Skeletal muscle satellite cell (primary cell): ENCODE measurements around the gene PKHD1.
"Not testable (repeated sequence)": the region's sequence is repeated elsewhere in the genome, so short reads cannot be mapped to it uniquely, and the experiment has no call there.

Experiments
- H3K27me3 ChIP-seq: 2 replicates; pipeline ENCODE4 v1.7.0; 2013; ENCODE audit warnings: low read length; ENCODE audit not compliant: control insufficient read depth, insufficient read depth
- H3K36me3 ChIP-seq: 2 replicates; pipeline ENCODE4 v1.7.0; 2013; ENCODE audit warnings: mild to moderate bottlenecking, control low read depth, low read length; ENCODE audit not compliant: insufficient read depth
- H3K4me1 ChIP-seq: 2 replicates; pipeline ENCODE4 v1.7.0; 2013; ENCODE audit warnings: low read length; ENCODE audit not compliant: control insufficient read depth, insufficient read depth
- H3K4me2 ChIP-seq: 2 replicates; pipeline ENCODE4 v1.7.0; 2013; ENCODE audit warnings: mild to moderate bottlenecking, low read length
- H3K4me3 ChIP-seq: 2 replicates; pipeline ENCODE4 v1.7.0; 2013; ENCODE audit warnings: low read length
- H3K9ac ChIP-seq: 2 replicates; pipeline ENCODE4 v1.7.0; 2013; ENCODE audit warnings: mild to moderate bottlenecking, low read depth, low read length, moderate library complexity
- H3K9me3 ChIP-seq: replicated peaks from 2 replicates; pipeline ENCODE4 v1.7.0; 2013; ENCODE audit warnings: mild to moderate bottlenecking, control low read depth, low read length

PKHD1 gene

GRCh38 chr6:51866867-51867266 is 220.5 kb downstream of the PKHD1 start:
- H3K4me1 ChIP-seq, result no peaks in the 10 kb centered on the region
- no peak overlapping the region for H3K4me2 ChIP-seq
- no peaks in the 10 kb centered on the region for H3K36me3 ChIP-seq
- no peak overlapping the region for H3K4me3 ChIP-seq
- no peaks in the 10 kb centered on the region for H3K27me3 ChIP-seq
- no peaks in the 10 kb centered on the region for H3K9me3 ChIP-seq
- no peak overlapping the region for H3K9ac ChIP-seq

- Histone ChIP-seq H3K4me3 (no peak overlapping the region), H3K4me2 (no peak overlapping the region), H3K27me3 (no peaks in the 10 kb centered on the region), H3K36me3 (no peaks in the 10 kb centered on the region), H3K9me3 (no peaks in the 10 kb centered on the region), H3K4me1 (no peaks in the 10 kb centered on the region), H3K9ac (no peak overlapping the region)
These were observed 221.4 kb downstream of the PKHD1 start for GRCh38 chr6:51865996-51866395.

DNA sequence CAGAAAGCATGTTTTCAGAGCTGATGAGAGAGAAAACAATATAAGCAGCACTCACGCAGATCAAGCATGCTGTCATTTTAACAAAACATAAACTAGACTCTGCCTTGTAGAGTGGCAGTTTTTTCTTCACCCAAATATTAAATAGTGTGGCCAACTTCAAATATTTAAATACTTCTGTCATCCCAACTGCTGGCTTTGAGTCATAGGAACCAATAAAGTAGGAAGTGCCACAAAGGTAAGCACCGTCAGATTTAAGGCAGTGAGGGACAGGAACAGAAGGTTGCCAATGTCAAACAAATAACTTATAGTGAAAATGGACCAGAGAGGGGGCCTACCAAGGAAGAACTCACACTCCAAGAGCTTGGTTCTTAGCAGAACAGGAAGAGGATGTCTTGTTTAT is 222.2 kb downstream of the PKHD1 start:
- Histone ChIP-seq H3K4me2 (no peak overlapping the region), H3K36me3 (no peaks in the 10 kb centered on the region), H3K4me1 (no peaks in the 10 kb centered on the region), H3K9ac (no peak overlapping the region), H3K4me3 (no peak overlapping the region), H3K9me3 (no peaks in the 10 kb centered on the region), H3K27me3 (no peaks in the 10 kb centered on the region)

DNA sequence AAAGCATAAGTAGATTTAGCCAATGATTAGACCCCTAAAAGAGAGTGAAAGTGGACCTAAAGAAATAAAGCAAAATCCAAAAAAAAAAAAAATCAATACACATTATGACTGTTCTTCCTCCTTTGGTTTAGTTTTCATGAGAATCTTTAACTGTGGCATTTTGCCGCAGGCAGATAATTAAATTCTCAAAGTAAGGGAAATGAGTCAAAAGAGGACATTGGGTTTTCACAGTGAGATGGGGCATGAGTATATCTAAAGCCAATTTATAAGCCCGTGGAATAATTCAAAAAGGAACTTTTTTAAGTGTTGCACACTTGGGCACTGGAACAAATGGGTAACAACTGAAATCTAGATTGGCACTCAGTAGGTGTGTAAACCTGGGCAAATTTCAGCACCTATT is 230.3 kb downstream of the PKHD1 start:
- Histone ChIP-seq H3K27me3 (no peaks in the 10 kb centered on the region), H3K4me2 (no peak overlapping the region), H3K4me3 (no peak overlapping the region), H3K9ac (no peak overlapping the region), H3K4me1 (no peaks in the 10 kb centered on the region), H3K36me3 (no peaks in the 10 kb centered on the region), H3K9me3 (no peaks in the 10 kb centered on the region)

DNA sequence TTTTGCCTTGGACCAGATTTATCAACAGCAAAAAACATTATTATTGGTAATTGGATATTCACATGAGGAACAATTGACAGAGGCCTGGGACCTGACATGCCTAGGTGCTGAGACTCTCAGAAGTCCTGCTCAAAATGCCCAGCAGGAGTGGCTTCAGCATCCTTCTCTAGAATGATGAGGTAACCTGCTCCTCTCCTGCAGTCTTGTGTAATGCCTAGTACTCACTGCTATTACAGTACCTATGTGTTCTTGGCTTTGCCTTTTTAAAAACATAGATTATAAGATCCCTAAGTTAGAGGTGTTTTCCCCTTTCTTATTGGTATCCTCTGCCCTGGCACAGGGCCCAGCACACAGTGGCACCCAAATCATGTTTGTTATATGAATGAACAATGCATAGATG is 230.9 kb downstream of the PKHD1 start:
- Histone ChIP-seq H3K9me3 (no peaks in the 10 kb centered on the region), H3K27me3 (no peaks in the 10 kb centered on the region), H3K4me2 (no peak overlapping the region), H3K4me1 (no peaks in the 10 kb centered on the region), H3K36me3 (no peaks in the 10 kb centered on the region), H3K9ac (no peak overlapping the region), H3K4me3 (no peak overlapping the region)

DNA sequence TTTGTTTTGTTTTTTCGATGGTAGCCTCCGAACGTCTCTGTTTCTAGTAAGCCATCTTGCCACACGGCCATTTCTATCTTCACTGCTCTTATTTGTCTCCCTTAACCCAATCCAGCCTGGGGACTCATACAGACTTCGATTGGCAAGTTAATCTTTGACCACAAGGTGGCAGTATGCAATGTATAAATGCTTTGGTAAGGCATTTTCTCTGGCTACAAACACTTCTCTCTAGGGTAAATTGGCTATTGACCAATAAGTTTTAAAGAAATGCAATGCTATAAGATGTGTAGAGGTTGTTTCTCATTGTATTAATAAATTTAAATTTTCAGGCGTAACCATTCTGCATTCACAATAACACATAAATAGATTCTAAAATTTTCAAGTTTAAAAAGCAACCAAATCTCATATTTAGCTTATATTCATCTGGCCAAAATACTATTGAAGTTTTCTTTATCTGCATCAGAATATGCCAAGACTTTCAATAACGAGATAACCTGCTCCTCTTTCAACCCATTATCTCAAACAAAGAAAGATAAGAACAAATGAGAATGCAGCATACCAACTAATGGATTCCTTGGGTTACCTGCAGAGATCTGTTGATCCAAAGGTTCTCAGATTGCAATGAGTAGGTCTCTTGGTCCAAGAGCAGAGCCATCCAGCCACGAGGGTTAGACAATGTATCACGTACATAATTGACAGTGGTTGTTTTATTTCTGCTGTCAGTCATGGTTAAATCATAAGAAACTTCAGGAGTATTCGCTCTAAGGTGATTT is 231.9 kb downstream of the PKHD1 start:
- H3K4me3 ChIP-seq, result no peak overlapping the region
- H3K9ac ChIP-seq, result no peak overlapping the region
- H3K36me3 ChIP-seq, result no peaks in the 10 kb centered on the region
- no peaks in the 10 kb centered on the region for H3K27me3 ChIP-seq
- H3K9me3 ChIP-seq, result no peaks in the 10 kb centered on the region
- no peaks in the 10 kb centered on the region for H3K4me1 ChIP-seq
- no peak overlapping the region for H3K4me2 ChIP-seq

GRCh38 chr6:51854876-51855275 is 232.5 kb downstream of the PKHD1 start:
- Histone ChIP-seq H3K4me1 (no peaks in the 10 kb centered on the region), H3K9me3 (no peaks in the 10 kb centered on the region), H3K27me3 (no peaks in the 10 kb centered on the region), H3K36me3 (no peaks in the 10 kb centered on the region), H3K9ac (no peak overlapping the region), H3K4me3 (no peak overlapping the region), H3K4me2 (no peak overlapping the region)

- H3K9ac ChIP-seq, result no peak overlapping the region
- no peaks in the 10 kb centered on the region for H3K36me3 ChIP-seq
- no peaks in the 10 kb centered on the region for H3K4me1 ChIP-seq
- no peaks in the 10 kb centered on the region for H3K27me3 ChIP-seq
- H3K4me3 ChIP-seq, result no peak overlapping the region
- H3K4me2 ChIP-seq, result no peak overlapping the region
- H3K9me3 ChIP-seq, result no peaks in the 10 kb centered on the region
These were observed 233.1 kb downstream of the PKHD1 start for GRCh38 chr6:51854347-51854746.

DNA sequence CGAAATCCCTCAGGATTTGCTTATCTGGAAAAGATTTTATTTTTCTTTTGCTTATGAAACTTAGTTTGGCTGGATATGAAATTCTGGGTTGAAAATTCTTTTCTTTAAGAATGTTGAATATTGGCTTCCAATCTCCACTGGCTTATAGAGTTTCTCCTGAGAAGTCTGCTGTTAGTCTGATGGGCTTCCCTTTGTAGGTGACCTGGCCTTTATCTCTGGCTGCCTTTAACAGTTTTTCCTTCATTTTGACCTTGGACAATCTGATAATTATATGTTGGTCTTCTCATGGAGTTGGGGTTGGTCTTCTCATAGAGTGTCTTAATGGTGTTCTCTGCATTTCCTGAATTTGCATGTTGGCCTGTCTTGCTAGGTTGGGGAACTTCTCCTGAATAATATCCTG is 234.3 kb downstream of the PKHD1 start:
- H3K9me3 ChIP-seq, H3K27me3 ChIP-seq, H3K36me3 ChIP-seq, H3K4me2 ChIP-seq, H3K4me3 ChIP-seq, H3K4me1 ChIP-seq, H3K9ac ChIP-seq: not testable (repeated sequence)

DNA sequence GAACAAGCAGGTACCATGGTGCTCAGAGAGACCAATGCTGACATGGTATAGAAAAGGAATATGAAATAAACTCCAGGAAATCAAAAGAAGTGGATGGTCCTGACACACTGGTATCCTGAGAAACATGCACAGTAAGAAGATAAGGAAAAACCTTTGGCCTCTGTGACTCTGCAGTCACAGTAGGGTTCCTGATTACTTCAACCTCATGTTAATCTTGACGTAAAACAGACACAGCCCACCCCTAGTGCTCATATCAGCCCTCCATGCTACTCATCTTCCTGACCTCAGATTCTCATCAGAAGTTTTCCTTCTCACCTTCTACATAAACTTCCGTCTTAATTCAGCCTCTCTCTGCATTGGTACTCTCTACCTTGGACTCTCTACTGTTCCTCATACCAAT is 240.9 kb downstream of the PKHD1 start:
- no peak overlapping the region for H3K4me2 ChIP-seq
- H3K36me3 ChIP-seq, result no peaks in the 10 kb centered on the region
- H3K9me3 ChIP-seq, result no peaks in the 10 kb centered on the region
- no peaks in the 10 kb centered on the region for H3K4me1 ChIP-seq
- no peak overlapping the region for H3K4me3 ChIP-seq
- H3K27me3 ChIP-seq, result no peaks in the 10 kb centered on the region
- H3K9ac ChIP-seq, result no peak overlapping the region

DNA sequence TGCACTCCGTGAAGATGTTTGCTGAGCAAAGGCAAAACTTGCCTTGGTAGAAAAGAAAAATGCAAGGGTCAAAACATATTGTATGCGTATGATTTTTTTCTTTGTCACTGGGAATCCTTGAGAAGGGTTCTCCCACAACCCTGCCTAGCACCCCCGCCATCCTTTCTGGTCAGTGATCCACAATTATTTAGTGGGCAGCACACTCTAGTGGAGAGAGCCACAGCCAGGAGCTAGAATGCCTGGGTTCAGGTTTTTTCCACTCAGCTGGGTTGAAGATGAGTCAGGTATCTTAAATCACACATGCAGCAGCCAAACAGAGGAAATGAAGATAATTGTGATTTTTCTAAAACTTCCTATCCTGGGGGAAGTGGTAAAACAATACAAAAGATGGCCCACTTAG is 243.1 kb downstream of the PKHD1 start:
- no peaks in the 10 kb centered on the region for H3K36me3 ChIP-seq
- no peak overlapping the region for H3K4me3 ChIP-seq
- H3K9me3 ChIP-seq, result no peaks in the 10 kb centered on the region
- H3K9ac ChIP-seq, result no peak overlapping the region
- H3K27me3 ChIP-seq, result no peaks in the 10 kb centered on the region
- no peaks in the 10 kb centered on the region for H3K4me1 ChIP-seq
- no peak overlapping the region for H3K4me2 ChIP-seq

DNA sequence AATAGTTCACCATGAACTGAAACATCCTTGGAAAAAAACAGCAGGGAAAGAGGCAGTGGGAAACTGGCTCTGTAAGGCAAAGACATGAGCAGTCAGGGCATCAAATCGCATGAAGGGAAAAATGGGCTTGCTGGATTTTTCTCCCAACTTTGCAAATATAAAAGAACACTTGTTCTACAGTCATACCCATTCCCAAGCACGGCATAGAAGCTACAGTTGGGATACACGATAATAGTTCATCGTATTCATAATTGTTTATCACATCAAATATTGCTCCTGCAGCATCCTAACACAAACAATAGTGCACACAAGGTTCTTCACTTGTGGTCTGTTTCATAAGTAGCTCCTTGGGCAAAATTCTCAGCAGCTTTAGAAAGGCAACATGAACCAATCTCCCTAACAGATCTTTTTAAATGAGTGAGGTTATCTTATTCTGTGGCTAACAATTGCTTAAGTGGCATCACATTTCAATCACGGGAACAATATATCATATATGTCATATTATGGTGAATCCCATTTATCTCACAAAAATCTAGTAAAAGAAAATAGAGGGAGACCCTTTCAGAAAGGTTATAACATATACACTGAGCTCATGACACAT is 243.9 kb downstream of the PKHD1 start:
- Histone ChIP-seq H3K9me3 (no peaks in the 10 kb centered on the region), H3K4me1 (no peaks in the 10 kb centered on the region), H3K4me3 (no peak overlapping the region), H3K27me3 (no peaks in the 10 kb centered on the region), H3K36me3 (no peaks in the 10 kb centered on the region), H3K4me2 (no peak overlapping the region), H3K9ac (no peak overlapping the region)
